ENCODE data around the gene TCEANC2.

TCEANC2 gene

DNA sequence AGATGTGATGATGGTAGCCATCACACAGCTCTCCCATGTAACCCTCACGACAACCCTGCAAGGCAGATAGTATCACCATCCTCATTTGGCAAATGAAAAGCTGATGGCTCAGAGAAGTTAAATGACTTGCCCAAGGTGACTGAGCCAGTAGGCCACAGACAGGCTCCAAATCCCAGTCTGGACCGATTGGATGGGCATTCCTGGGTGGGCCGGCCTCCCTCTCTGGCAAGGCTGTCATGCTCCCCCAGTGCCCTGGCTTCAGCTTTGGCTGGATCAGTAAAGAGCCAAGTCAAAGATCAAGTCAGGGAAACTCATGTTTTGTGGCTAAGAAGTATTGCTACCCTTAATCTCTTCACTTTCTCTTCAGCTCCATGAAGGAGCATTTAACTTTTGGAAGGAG lies 58.2 kb downstream of the TCEANC2 start:
- in situ Hi-C loops (cut with MboI; ENCODE audit: low sequenced_read_pairs): no loop called here

GRCh38 chr1:54112027-54112426 lies 58.6 kb downstream of the TCEANC2 start:
- in situ Hi-C loops (cut with MboI; ENCODE audit: low sequenced_read_pairs): no loop called here

DNA sequence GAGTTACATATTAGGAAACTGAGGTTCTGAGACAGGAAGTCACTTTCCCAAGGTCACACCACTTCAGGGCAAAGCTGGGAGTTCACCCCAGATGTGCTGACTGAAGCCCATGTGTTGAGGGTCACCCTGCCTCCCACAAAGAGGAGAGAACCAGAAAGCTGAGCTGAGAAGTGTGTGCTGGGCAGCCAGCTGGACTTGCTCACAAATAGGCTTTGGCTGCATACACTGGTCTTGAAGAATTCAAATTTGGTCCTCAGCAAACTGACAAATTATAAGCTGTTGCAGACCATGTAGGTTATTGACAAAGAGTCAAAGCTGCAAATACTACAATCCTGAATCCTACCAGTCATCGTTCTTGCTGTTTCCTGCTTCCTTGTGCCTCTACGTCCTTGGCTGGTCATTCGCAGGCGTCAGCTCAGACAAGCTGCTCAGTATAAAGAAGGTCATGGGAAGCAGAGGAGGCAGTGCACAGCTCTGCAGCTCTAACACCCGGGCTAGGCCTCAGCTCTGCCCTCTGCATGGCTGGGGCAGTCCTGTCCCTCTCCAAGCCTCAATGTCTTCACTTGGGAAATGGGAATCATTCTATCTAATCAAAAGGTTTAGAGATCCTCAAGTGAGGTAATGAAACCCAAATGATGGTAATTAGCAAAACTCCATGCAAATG lies 59.4 kb downstream of the TCEANC2 start:
- in situ Hi-C loops (cut with MboI; ENCODE audit: low sequenced_read_pairs): no loop called here

DNA sequence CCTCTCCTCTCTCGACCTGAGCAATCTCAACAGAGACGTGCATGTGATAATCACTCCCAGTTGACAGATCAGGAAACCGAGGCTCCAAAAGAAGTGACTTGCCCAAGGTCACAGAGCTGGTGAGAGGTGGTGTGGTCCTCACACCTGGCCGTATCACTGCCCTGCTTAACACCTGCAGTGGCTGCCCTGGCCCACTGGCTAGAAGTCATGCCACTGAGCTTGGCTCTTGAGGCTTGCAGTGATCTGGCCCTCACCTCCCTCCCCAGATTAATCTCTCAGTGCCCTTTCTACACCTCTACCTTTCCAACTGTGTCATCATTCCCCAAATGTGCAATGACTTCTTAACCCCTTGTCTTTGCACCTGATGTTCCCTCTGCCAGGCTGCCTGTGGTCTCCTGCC lies 60.6 kb downstream of the TCEANC2 start:
- in situ Hi-C loops (cut with MboI; ENCODE audit: low sequenced_read_pairs): no loop called here

DNA sequence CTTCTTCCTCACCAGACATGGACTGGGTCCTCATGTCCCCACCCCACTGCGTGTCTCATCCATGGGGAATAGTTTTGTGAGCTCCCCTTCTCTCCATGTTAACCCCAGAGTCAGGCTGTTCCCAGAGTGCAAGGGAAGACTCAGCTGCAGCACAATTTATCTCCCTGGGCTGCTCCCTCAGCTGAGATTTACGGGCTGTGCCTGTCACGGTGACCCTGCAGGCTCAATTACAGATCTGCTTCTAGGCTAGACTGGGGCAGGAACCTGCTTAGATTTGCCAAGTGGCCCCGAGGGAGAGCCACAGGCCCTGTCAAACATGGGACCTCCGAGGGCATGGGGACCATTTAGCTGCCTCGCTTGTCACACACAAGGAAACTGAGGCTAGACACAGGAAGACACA lies 61.5 kb downstream of the TCEANC2 start:
- in situ Hi-C loops (cut with MboI; ENCODE audit: low sequenced_read_pairs): no loop called here

- in situ Hi-C loops (cut with MboI; ENCODE audit: low sequenced_read_pairs): no loop called here
Measured at GRCh38 chr1:54115520-54115919, 62.1 kb downstream of the TCEANC2 start.

GRCh38 chr1:54117815-54118563 lies 64.6 kb downstream of the TCEANC2 start:
- in situ Hi-C loops (cut with MboI; ENCODE audit: low sequenced_read_pairs): no loop called here

GRCh38 chr1:54118704-54119103 lies 65.3 kb downstream of the TCEANC2 start:
- in situ Hi-C loops (cut with MboI; ENCODE audit: low sequenced_read_pairs): no loop called here

GRCh38 chr1:54120018-54120697 lies 66.8 kb downstream of the TCEANC2 start:
- in situ Hi-C loops (cut with MboI; ENCODE audit: low sequenced_read_pairs): no loop called here

GRCh38 chr1:54120698-54121481 lies 67.5 kb downstream of the TCEANC2 start:
- in situ Hi-C loops (cut with MboI; ENCODE audit: low sequenced_read_pairs): no loop called here

DNA sequence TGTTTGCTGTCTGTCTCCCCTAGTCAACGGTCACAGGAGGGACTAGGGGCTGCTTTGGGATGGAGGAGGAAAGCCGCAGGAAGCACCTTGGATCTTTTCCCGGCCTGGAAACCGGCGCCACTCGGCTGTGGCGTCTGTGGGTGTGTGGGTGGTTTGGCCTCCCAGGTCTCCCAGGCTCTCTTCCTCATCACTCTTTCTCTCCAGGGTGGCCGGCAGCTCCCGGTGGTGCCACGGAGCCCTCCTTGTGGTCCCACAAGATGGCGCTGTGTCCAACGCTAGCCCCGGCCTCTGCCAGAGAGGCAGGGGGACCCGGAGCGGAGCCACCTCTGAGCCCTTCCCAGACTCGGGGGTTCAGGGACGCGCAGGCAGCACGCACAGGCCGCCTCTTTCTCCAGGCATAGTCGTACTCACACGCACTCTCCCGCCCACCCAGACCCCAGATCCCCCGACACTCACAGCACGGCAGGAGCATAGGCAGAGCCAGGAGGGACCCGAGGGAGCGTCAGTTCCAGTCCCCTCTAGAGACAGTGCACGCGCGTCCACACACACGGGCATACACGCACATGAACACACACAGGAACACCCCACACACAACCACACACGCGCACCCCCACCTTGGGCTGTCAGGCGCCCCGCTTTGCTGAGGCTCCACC lies 68.2 kb downstream of the TCEANC2 start:
- in situ Hi-C loops (cut with MboI; ENCODE audit: low sequenced_read_pairs): no loop called here

DNA sequence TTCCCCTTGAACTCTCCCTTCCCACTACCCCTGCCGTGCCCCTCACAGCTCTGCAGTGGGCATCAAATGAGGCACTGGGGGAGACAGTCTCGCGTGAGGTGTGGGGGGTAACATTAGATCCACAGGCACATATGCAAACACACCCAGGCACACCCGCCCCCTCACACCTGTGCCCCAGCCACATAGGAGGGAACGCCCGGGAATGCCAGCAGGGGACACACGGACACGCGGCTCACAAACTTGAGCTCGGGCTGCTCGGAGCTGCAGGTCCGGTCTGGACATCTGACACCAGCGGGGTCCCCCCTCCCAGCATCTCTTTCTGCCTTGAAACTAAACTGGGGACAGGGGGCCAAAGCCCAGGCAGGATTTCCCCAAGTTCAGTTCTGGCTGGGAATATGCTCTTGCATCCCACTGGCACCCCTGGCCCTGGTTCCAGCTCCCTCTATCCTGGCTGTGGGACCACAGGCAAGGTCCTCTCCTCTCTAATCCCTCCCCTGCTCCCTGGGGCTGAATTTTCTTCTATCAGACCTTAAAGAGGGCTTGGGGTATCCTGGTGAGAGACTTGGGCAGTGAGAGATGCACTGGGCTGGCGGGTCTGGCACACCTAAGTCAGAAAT lies 68.8 kb downstream of the TCEANC2 start:
- in situ Hi-C loops (cut with MboI; ENCODE audit: low sequenced_read_pairs): no loop called here

DNA sequence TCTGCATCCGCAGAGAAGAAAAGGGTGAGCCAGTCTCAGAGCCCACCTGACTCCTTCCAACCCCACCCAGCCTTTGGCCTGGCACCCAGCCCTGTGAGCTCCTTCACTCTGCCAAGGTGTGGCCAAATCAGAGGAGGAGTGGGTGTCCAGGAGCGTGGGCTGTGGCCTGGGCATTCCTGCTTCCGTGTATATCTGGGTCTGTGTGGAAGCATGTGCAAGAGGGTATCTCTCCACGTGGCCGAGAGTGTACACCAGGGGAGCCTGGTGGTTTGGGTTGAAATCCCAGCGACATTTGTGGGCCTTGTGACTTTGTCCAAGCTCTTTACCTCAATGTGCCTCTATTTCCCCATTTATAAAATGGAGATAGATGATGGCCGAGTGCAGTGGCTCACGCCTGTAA lies 69.6 kb downstream of the TCEANC2 start:
- in situ Hi-C loops (cut with MboI; ENCODE audit: low sequenced_read_pairs): no loop called here

GRCh38 chr1:54124472-54124871 lies 71.1 kb downstream of the TCEANC2 start:
- in situ Hi-C loops (cut with MboI; ENCODE audit: low sequenced_read_pairs): no loop called here

- in situ Hi-C loops (cut with MboI; ENCODE audit: low sequenced_read_pairs): no loop called here
Measured at GRCh38 chr1:54124906-54125305, 71.5 kb downstream of the TCEANC2 start.

DNA sequence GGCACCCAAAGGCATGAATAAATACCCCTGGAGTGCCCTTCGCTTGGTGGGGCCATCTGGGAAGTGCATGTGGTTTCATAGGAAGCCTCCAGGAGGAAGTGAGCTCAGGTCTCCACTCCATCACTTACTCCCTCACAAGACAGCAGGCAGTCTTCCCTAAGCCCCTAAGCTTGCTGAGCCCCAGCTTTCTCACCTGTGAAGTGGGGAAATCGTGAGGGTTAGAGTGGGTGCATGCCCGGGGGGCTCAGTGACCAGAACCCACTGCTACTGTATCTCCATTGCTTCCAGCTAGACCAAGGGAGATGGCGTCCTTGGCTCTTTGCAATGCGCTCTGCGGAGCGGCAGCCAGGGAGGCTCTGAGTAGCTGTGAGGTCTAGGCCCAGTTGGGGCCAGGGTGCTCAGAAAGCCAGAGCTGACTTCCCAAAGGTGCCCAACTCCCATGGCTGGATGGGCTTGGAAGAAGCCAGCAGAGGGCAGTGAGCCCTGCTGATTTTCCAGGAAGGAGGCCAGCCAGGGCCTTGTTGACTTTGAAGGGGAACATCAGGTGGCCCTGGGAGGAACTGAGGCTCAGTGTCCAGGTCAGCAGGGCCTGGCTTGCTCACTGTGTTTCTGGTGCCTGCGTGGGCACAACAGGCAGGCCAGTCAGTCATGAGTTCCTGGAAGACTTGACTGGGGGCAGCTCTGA lies 72.1 kb downstream of the TCEANC2 start:
- in situ Hi-C loops (cut with MboI; ENCODE audit: low sequenced_read_pairs): no loop called here

DNA sequence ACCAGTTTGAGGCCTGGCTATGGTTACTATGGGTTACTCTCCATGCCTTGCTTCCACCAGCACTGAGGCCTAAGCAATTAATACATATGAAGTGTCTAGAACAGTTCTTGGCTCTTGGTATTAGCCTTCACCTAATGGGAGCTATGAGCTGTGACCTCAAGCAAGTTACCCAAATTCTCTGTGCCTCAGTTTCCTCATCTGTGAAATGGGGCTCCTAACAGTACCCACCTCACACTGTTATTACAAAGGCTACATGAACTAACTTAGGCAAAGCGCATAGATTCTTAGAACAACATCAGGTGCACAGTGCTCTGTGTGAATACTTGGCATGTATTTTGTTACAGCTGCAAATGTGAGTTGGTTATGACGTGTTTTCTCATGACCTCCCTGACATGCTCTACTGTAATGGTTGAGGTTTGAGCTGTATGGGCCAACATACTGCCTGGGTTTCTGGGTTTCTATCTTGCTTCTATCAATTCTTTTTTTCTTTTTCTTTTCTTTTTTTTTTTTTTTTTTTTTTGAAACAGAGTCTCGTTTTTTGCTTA lies 72.9 kb downstream of the TCEANC2 start:
- in situ Hi-C loops (cut with MboI; ENCODE audit: low sequenced_read_pairs): no loop called here

DNA sequence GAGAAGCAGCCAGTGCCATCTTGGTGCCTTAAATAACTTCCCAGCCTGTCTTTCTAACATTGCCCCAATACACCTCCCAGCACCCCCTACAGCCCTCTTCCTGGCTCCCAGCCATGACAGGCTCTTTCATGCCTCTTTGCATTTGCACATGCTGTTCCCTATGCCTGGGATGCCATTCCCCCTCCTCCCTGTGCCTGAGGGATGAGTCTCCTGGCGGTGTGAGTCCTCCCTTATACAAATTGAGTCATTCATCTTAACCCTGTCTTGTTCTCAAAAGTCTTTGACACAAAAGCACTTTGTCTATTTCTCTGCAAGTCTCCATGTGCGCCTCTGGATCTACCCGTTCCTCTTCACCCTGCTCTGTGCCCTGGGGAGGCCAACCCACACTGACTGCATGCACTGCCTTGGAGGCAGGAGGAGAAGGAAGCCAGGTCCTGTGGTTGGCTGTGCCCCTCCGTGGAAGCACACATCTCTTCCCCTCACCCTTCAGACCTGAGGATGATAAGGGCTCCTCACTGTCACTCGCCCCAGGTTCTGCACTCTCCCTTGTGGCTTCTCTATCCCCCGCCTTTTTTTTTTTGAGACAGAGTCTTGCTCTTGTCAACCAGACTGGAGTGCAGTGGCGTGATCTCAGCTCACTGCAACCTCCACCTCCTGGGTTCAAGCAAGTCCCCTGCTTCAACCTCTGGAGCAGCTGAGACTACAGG lies 74.3 kb downstream of the TCEANC2 start:
- in situ Hi-C loops (cut with MboI; ENCODE audit: low sequenced_read_pairs): no loop called here

DNA sequence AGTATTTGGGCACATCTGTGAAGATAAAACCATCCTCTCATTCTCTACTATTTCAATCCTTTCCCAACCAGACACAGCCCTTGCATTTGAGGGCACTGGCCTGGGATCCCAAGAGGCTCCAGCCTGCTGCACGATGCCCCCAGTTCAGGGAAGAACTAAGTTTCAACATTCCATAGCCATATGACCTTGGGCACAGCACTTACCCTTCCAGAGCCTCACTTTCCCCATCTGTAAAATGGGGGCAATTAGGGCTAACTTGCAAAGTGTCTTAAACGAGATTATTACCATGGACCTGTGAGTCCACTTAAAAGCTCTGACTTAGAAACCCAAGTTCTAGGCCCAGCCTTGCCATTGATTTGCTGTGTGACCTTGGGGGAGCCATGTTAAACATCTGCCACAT lies 76.5 kb downstream of the TCEANC2 start:
- in situ Hi-C loops (cut with MboI; ENCODE audit: low sequenced_read_pairs): no loop called here

Data from HL-60/S4 treated with phorbol 12-myristate 13-acetate at 8.2 ng/mL for 4 days and 3 days (cell line).